Ovary (tissue), 3 donors: ENCODE data around the gene MAP3K21.

Experiments used
- CTCF ChIP-seq, 3 donors: fragments of 450-650 bp in 2 of 3; fragments of 200-600 bp in 1 of 3; IDR thresholded peaks; one replicate each; pipeline versions ENCODE4 v1.5.1 to v1.8.0; 2016 to 2022; ENCODE audit warnings: antibody characterized with exemption in 3 of 3, mild to moderate bottlenecking in 1 of 3
- POLR2A ChIP-seq: fragments of 450-650 bp; IDR thresholded peaks from one replicate; pipeline ENCODE4 v1.6.1; 2017; ENCODE audit warnings: antibody characterized with exemption, mild to moderate bottlenecking, moderate library complexity
- donor health status: DM: no; HTN: no; CAD: no.

GRCh38 chr1:233315718-233316301, 11.7 kb upstream of the MAP3K21 start:
- TF ChIP-seq POLR2A (no peak), CTCF (IDR thresholded peaks at IDR 0.05) (no peak)
